Right ventricle myocardium inferior (tissue), 1 donor: ENCODE data around the gene DIRAS3. TPM values are rescaled to one million over a fixed set of nuclear protein-coding genes. Genes with fewer than 3 reads are reported as not detected.
"Not testable (repeated sequence)": the region's sequence is repeated elsewhere in the genome, so short reads cannot be mapped to it uniquely, and the experiment has no call there.

ENCODE experiments used
- ATAC-seq: fragments of 200-7000 bp; cut with Tn5 transposase; one replicate; pipeline ENCODE4 v1.9.1; 2020; ENCODE audit warnings: mild to moderate bottlenecking, moderate library complexity
- DNase-seq: peaks from one replicate; pipeline ENCODE4 v3.0.0; 2021; ENCODE audit errors: missing footprints
- intact Hi-C: fragments of 100-400 bp; cut with DNase I; formaldehyde crosslinking; loops from one replicate; pipeline ENCODE4 v1.11.0; 2022
- long read RNA-seq: library from polyadenylated mRNA; unstranded; transcript quantifications from one replicate; pipeline ENCODE4 v2.0.0, GENCODE V29; 2021
- total RNA-seq: library from RNA; stranded (reverse); fragmentation: NEBNext Ultra II Directional; extraction: Animal tissue kit (Norgen Biotek cat#: 25700); gene quantifications from one replicate; pipeline ENCODE4 v1.2.1, GENCODE V29; 2021
- donor health status: DM: no; HTN: yes; CAD: no; lungs with severe emphysema.

Gene DIRAS3, protein sequence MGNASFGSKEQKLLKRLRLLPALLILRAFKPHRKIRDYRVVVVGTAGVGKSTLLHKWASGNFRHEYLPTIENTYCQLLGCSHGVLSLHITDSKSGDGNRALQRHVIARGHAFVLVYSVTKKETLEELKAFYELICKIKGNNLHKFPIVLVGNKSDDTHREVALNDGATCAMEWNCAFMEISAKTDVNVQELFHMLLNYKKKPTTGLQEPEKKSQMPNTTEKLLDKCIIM
- total RNA-seq: 23.7 TPM
- long read RNA-seq, transcript DIRAS3-202 (2 exons, 1,481 nt): major isoform, 24 of 24 reads
- long read RNA-seq, partial matches to known transcripts: 0 of 24 reads
- long read RNA-seq, other reads (novel, unspliced or antisense): 0 of 24 reads

- intact Hi-C loops: loop anchor here (5.0 kb wide), 1 partner anchor 198 kb away; no protein-coding TSS in a partner anchor
- DNase-seq: peak; percentile 70
- ATAC-seq: peak; percentile 72
Measured at GRCh38 chr1:68049941-68050878, at the start of gene DIRAS3. Gene DIRAS3 (minus strand): TSS chr1:68050627. CDS start chr1:68047297, 3,330 bp downstream.

GRCh38 chr1:68093737-68094136, 43.3 kb upstream of the DIRAS3 start:
- intact Hi-C loops: no loop called here
- DNase-seq (no peak), ATAC-seq (peak; percentile 56)

DNA sequence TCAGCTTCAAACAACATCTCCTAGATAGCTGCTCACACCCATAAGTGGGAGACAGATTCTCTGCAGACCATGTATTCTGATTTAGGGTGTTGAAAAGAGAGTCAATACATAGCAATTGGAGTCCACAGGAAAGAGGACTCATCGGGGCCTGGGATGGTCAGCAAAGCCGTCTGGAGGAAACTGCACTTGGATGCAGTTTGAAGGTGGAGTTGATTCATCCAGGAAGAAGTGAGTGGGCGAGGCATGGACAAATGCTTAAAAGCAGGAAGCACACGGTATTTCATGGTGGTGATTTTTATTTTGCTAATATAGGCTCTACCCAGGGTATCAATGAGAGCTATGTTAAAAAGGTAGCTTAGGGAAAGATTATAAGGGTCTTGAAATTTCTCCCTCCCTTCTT, 36.8 kb upstream of the DIRAS3 start:
- ATAC-seq: no peak
- DNase-seq: no peak
- intact Hi-C loops: no loop called here

- no peak for ATAC-seq
- intact Hi-C loops: no loop called here
- DNase-seq: no peak
Measured at GRCh38 chr1:68085752-68086151, 35.3 kb upstream of the DIRAS3 start.

- DNase-seq: no peak
- ATAC-seq: no peak
- intact Hi-C loops: no loop called here
Measured at GRCh38 chr1:68083686-68084085, 33.3 kb upstream of the DIRAS3 start.

GRCh38 chr1:68081775-68082283, 31.4 kb upstream of the DIRAS3 start:
- intact Hi-C loops: no loop called here
- no peak for DNase-seq
- no peak for ATAC-seq

DNA sequence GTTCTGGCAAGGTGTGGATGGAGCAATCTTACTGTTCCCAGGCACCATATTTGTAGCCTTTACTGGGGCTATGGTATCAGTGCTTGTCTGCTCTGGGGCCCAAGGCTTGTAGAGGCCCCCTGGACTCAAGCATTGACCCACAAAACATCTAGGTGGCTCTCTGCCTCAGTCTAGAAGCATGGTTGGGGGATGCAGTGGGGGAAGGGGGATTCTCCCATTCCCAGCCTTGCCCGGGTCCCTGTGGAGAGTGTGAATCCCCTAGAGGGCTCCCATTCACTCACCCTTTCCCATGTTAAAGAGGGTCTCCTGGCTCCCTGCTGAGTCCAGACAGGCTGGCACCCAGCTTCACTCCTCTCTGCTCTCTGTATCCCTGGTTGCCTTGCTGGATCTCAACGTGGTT, 28.2 kb upstream of the DIRAS3 start:
- intact Hi-C loops: no loop called here
- ATAC-seq: no peak
- DNase-seq: no peak

- ATAC-seq (no peak), DNase-seq (no peak)
- intact Hi-C loops: no loop called here
Measured at GRCh38 chr1:68074472-68074871, 24.0 kb upstream of the DIRAS3 start.

DNA sequence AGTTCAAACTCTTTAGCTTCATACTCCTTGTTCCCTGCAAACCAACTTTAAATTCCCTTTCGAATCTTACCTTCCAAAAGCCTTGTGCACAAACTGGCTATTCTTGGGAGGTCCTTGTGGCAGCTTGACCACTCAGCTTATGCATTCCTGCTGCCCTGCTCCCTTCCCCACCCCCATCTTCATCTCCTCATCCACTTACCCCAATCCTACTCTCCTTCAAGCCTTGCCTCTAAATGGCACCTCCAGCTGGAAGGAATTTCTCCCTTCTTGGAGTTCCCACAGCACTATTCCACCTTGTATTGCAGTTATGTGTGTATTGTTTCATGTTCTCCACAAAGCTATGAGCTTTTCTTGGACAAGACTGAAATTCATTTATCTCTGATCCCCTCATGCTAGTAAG, 15.3 kb upstream of the DIRAS3 start:
- intact Hi-C loops: no loop called here
- ATAC-seq (no peak), DNase-seq (no peak)

- intact Hi-C loops, ATAC-seq, DNase-seq: not testable (repeated sequence)
Measured at GRCh38 chr1:68058053-68058452, 7.6 kb upstream of the DIRAS3 start.

GRCh38 chr1:68057564-68057963, 7.1 kb upstream of the DIRAS3 start:
- no peak for DNase-seq
- no peak for ATAC-seq
- intact Hi-C loops: no loop called here

DNA sequence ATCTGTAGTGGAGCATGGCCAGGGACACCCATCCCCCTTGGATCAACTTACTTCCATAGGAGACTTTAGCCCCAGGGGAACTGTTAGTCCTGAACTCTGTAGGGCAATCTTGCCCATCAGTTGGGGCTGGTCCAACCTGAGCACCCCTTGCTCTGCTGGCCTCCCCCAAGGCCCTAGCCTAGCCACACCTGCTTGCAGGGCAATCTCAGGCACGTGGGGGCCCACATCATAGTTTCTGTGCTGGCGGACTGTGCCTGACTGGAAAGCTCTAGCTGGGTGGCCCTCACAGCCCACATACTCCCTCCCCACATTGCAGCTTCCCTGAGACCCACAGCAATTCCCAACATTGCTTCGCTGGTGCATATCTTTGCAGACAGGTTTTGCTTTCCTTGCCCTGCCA, 6.6 kb upstream of the DIRAS3 start:
- intact Hi-C loops: no loop called here
- ATAC-seq (no peak), DNase-seq (no peak)

DNA sequence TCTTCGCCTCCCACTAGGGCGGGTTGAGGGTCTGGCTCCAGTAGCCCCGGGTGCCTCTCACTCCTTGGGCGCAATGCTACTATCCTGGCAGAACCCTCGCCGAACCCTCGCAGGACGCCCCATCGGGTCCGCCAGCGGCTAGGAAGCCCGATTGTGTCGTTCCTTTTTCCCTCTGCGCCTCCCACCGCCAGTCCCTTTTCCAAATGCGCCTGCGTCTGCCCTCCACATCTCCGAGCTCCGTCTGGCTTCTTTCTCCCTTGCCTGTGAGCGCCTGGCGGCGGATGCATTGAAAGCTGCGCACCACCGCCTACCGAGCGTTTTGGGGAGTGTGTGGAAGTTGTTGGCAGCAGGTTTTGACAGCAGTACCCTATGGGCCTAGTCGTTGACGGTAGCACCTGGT, 1.0 kb upstream of the DIRAS3 start:
- peak; percentile 79 for DNase-seq
- intact Hi-C loops: loop anchor here (5.0 kb wide), 1 partner anchor 199 kb away; no protein-coding TSS in a partner anchor

GRCh38 chr1:68047659-68048026, 2.8 kb downstream of the DIRAS3 start:
- intact Hi-C loops: no loop called here
- DNase-seq (no peak), ATAC-seq (no peak)

More for the DNA sequence above, 1.0 kb upstream of the DIRAS3 start:
- peak; percentile 83 for ATAC-seq

DNA sequence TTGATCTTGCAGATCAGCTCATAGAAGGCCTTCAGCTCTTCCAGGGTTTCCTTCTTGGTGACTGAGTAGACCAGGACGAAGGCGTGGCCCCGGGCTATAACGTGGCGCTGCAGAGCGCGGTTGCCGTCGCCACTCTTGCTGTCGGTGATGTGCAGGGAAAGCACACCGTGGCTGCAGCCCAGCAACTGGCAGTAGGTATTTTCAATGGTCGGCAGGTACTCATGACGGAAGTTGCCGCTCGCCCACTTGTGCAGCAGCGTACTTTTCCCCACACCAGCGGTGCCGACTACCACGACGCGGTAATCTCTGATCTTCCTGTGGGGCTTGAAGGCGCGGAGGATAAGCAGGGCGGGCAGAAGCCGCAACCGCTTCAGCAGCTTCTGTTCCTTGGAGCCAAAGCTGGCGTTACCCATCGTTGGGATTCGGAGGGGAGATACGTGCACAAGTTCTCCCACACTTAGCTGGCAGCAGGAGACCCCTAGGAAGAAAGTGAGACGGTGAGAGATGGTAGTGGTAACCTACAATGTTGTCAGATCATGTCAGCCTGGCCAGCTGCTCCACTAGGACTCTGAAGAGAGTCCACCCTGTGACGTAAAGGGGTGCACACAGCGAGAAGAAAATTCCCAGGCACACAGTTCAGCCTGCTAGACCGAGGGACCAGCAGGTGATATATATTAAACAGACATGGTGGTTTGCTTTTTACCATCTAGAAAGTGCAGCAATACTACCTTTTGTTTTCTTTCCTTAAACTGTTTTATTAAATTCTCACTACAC, 3.4 kb downstream of the DIRAS3 start:
- DNase-seq: no peak
- no peak for ATAC-seq
- intact Hi-C loops: no loop called here

GRCh38 chr1:68046423-68046822, 4.0 kb downstream of the DIRAS3 start:
- ATAC-seq (no peak), DNase-seq (no peak)
- intact Hi-C loops: no loop called here

DNA sequence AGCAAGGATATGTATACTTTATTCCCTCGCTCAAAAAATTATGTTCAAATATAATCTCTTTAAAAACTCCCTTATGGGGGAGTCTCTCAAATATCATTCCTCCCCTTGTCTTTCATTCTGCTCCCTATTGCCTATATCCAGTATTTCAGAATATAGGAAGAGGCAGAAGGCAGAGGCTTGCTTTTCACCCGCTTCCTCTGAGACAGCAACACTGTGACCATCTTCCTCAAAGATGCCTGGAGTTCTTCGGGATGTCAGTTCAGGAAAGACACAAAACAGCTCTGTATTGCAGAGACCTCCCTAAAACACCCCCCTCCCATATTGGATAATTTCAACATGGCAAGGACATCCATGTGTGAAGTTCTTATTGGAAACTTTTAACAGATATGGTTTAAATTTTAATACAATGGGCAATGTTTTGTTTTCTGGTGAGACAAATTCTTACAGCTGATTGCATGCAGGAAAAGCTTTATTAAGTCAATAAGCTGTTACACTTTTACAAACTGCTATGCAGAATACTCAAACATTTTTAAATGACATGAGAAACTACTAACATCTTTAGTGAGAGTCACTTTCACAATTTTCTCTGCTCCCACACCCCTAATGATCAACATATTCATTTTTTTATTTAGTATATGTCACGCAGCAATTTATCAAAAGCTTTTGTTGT, 4.8 kb downstream of the DIRAS3 start:
- intact Hi-C loops: no loop called here
- no peak for DNase-seq
- ATAC-seq: no peak

DNA sequence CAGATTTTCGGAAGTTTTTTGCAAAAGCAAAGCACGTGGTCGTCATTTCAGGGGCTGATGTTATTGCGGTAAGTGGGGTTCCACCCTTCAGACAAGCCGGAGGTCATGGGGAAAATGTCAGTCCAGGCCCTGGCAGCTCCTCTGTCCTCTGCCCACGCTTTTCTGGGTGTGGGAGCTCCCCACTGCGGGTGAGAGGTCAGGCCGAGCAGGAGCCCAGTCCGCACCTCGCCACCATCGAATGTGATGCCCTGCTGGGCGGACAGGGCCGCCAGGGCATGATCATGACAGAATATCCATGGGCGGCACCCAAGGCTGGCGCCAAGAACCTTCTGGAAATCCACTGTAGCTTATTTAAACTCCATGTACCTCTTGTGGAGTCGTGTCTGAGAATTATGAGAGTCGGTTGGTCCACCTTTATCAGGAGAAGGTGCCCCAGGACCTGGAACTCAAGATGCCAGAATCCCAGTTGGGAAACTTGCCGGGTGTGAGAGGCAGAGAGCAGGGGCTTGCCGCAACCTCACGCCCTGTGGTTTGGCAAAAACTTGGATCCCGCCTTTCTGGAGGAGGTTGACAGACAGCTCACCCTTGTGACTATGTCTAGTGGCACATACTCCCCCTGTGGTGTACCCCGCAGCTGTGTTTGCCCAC, 6.9 kb downstream of the DIRAS3 start:
- ATAC-seq (no peak), DNase-seq (no peak)
- intact Hi-C loops: no loop called here
